PC-3 (cell line): ENCODE results near the gene ANKS6. TPM values are rescaled to one million over a fixed set of nuclear protein-coding genes. Genes with fewer than 3 reads are reported as not detected.

Experiments used
- ATAC-seq: fragments of 200-7000 bp; cut with Tn5 transposase; 2 replicates; pipeline ENCODE4 v1.9.1; 2020; ENCODE audit warnings: mild to moderate bottlenecking, moderate library complexity
- BruUV-seq: library from RNA; stranded (reverse); fragments of 400-500 nt; replicated peaks from 2 replicates; lab custom pipeline; 2021; lab: Mats Ljungman, UMichigan
- CTCF ChIA-PET: fragments of 300-600 bp; sonication (Branson Sonifier 250); formaldehyde crosslinking; loops from one replicate; lab custom pipeline; 2022; ENCODE audit warnings: antibody characterized with exemption; lab: Charles Lee
- POLR2A ChIA-PET: fragments of 300-600 bp; sonication (Branson Sonifier 250); formaldehyde crosslinking; loops from one replicate; lab custom pipeline; 2022; ENCODE audit warnings: antibody characterized with exemption; ENCODE audit not compliant: unreplicated experiment; lab: Charles Lee
- DNase-seq: peaks from one replicate; pipeline ENCODE4 v3.0.0-alpha.2; 2015
- H2AFZ ChIP-seq: fragments of 300-600 bp; sonication (generic); 2 replicates; pipeline ENCODE4 v1.6.0; 2016; ENCODE audit warnings: antibody characterized with exemption, low read length
- H3F3A ChIP-seq: fragments of 300-600 bp; sonication (generic); one replicate; pipeline ENCODE4 v1.6.0; 2017; ENCODE audit warnings: antibody characterized with exemption, low read length, control low read depth, mild to moderate bottlenecking; ENCODE audit not compliant: unreplicated experiment
- H3K27ac ChIP-seq: fragments of 300-600 bp; sonication (generic); 2 replicates; pipeline ENCODE4 v1.5.1; 2016; ENCODE audit warnings: mild to moderate bottlenecking, low read length
- H3K27me3 ChIP-seq: fragments of 300-600 bp; sonication (generic); 2 replicates; pipeline ENCODE4 v1.6.1; 2016; ENCODE audit warnings: low read length, mixed read lengths
- H3K36me3 ChIP-seq: fragments of 300-600 bp; sonication (generic); 2 replicates; pipeline ENCODE4 v1.6.1; 2016; ENCODE audit warnings: low read depth, mixed run types, low read length, mixed read lengths
- H3K4me1 ChIP-seq: fragments of 300-600 bp; sonication (generic); 2 replicates; pipeline ENCODE4 v1.5.1; 2016; ENCODE audit warnings: low read length; ENCODE audit not compliant: insufficient read depth
- H3K4me2 ChIP-seq: fragments of 300-600 bp; sonication (generic); 2 replicates; pipeline ENCODE4 v1.6.0; 2016; ENCODE audit warnings: low read length
- H3K4me3 ChIP-seq: fragments of 300-600 bp; sonication (generic); 2 replicates; pipeline ENCODE4 v1.5.1; 2016; ENCODE audit warnings: mild to moderate bottlenecking, low read length, mixed read lengths
- H3K79me2 ChIP-seq: fragments of 300-600 bp; sonication (generic); 2 replicates; pipeline ENCODE4 v1.6.1; 2017; ENCODE audit warnings: low read length, mixed read lengths
- H3K9ac ChIP-seq: fragments of 300-600 bp; sonication (generic); 2 replicates; pipeline ENCODE4 v1.6.0; 2016; ENCODE audit warnings: mild to moderate bottlenecking, low read length
- H3K9me2 ChIP-seq: fragments of 300-600 bp; sonication (generic); replicated peaks from 2 replicates; pipeline ENCODE4 v1.6.1; 2016; ENCODE audit warnings: mixed run types, low read length, mixed read lengths
- H3K9me3 ChIP-seq: fragments of 300-600 bp; sonication (generic); 2 replicates; pipeline ENCODE4 v1.6.1; 2016; ENCODE audit warnings: low read length, mixed read lengths
- H4K20me1 ChIP-seq: fragments of 300-600 bp; sonication (generic); 2 replicates; pipeline ENCODE4 v1.6.1; 2016; ENCODE audit warnings: low read length, mixed read lengths
- CTCF ChIP-seq: fragments of 300-600 bp; sonication (generic); conservative IDR thresholded peaks from 2 replicates; pipeline ENCODE4 v1.5.1; 2017; ENCODE audit warnings: antibody characterized with exemption, low read depth, mild to moderate bottlenecking, low read length
- EZH2 ChIP-seq: fragments of 300-600 bp; sonication (generic); IDR thresholded peaks from one replicate; pipeline ENCODE4 v1.6.1; 2017; ENCODE audit warnings: antibody characterized with exemption, mild to moderate bottlenecking, low read length; ENCODE audit not compliant: unreplicated experiment
- EZH2phosphoT487 ChIP-seq: fragments of 300-600 bp; sonication (generic); IDR thresholded peaks from 2 replicates; pipeline ENCODE4 v1.6.1; 2018; ENCODE audit warnings: mild to moderate bottlenecking, antibody characterized with exemption, low read length, borderline replicate concordance
- intact Hi-C: fragments of 100-400 bp; cut with micrococcal nuclease; formaldehyde crosslinking; loops from 2 replicates; pipeline ENCODE4 v1.9.0; 2023
- total RNA-seq: library from RNA; depleted of rRNA; stranded (reverse); fragments of >200 nt; gene quantifications from 2 replicates; pipeline ENCODE4 v1.2.3, GENCODE V29; 2014

The ANKS6 gene
- total RNA-seq, 1 experiment from 2014 or later = 39.7 TPM

- intact Hi-C loops = loop anchor here (1.0 kb wide), 1 partner anchor 34 kb away; no protein-coding TSS in a partner anchor
- TF ChIP-seq CTCF = no peak
- no peaks in the 10 kb centered on the region for H4K20me1 ChIP-seq
- no TSS peak for BruUV-seq
- DNase-seq = peak; percentile 69
- ChIA-PET CTCF (no interaction called here), POLR2A (no interaction called here)
- H3F3A ChIP-seq = no peaks in the 10 kb centered on the region
- no peaks in the 10 kb centered on the region for H3K27me3 ChIP-seq
- ATAC-seq = peak; percentile 97
- no peak overlapping the region for H2AFZ ChIP-seq
- no peak overlapping the region for H3K9ac ChIP-seq
- peak overlapping the region; percentile 64 for H3K4me2 ChIP-seq
- H3K9me2 ChIP-seq = no peaks in the 10 kb centered on the region
- H3K79me2 ChIP-seq = no peaks in the 10 kb centered on the region
- H3K36me3 ChIP-seq = no peaks in the 10 kb centered on the region
- H3K27ac ChIP-seq = peak overlapping the region; percentile 52
- peaks cover 23% of the 10 kb centered on the region for H3K4me1 ChIP-seq
- H3K4me3 ChIP-seq = no peak overlapping the region
- no peaks in the 10 kb centered on the region for H3K9me3 ChIP-seq
These were observed 53.8 kb downstream of the ANKS6 start for GRCh38 chr9:98742325-98743280.

GRCh38 chr9:98740226-98740881 is 56.0 kb downstream of the ANKS6 start:
- Histone ChIP-seq H2AFZ (no peak overlapping the region), H3K27me3 (no peaks in the 10 kb centered on the region), H3K4me1 (peaks cover 23% of the 10 kb centered on the region), H3K9me3 (no peaks in the 10 kb centered on the region), H3K27ac (no peak overlapping the region), H3K9ac (no peak overlapping the region), H3K79me2 (no peaks in the 10 kb centered on the region), H3F3A (no peaks in the 10 kb centered on the region), H4K20me1 (no peaks in the 10 kb centered on the region), H3K9me2 (no peaks in the 10 kb centered on the region), H3K4me3 (no peak overlapping the region), H3K4me2 (no peak overlapping the region), H3K36me3 (no peaks in the 10 kb centered on the region)
- intact Hi-C loops = no loop called here
- CTCF ChIA-PET = no interaction called here
- POLR2A ChIA-PET = no interaction called here
- BruUV-seq = no TSS peak
- ATAC-seq (no peak), DNase-seq (no peak)
- TF ChIP-seq CTCF (no peak), EZH2phosphoT487 (no peak), EZH2 (no peak)

GRCh38 chr9:98738741-98739140 is 57.6 kb downstream of the ANKS6 start:
- no peaks in the 10 kb centered on the region for H4K20me1 ChIP-seq
- no peak overlapping the region for H2AFZ ChIP-seq
- no peak overlapping the region for H3K9ac ChIP-seq
- TF ChIP-seq CTCF = no peak
- TF ChIP-seq EZH2phosphoT487 = no peak
- TF ChIP-seq EZH2 = no peak
- H3K9me2 ChIP-seq = no peaks in the 10 kb centered on the region
- H3K79me2 ChIP-seq = no peaks in the 10 kb centered on the region
- BruUV-seq = no TSS peak
- H3K4me3 ChIP-seq = no peak overlapping the region
- DNase-seq (no peak), ATAC-seq (no peak)
- no peaks in the 10 kb centered on the region for H3K36me3 ChIP-seq
- no peak overlapping the region for H3K27ac ChIP-seq
- H3K9me3 ChIP-seq = no peaks in the 10 kb centered on the region
- no peak overlapping the region for H3K4me2 ChIP-seq
- no peaks in the 10 kb centered on the region for H3K27me3 ChIP-seq
- ChIA-PET CTCF (no interaction called here), POLR2A (no interaction called here)
- peaks cover 21% of the 10 kb centered on the region for H3K4me1 ChIP-seq
- no peaks in the 10 kb centered on the region for H3F3A ChIP-seq
- intact Hi-C loops = no loop called here
